ENCODE results near the gene FBXW8.

FBXW8 gene

GRCh38 chr12:117026921-117027250 is 116.1 kb downstream of the FBXW8 start:
- DNase-seq (ENCODE audit: low read depth), result no peak
- no peak for TF ChIP-seq CTCF (IDR thresholded peaks at IDR 0.05; ENCODE audit: control insufficient read depth, insufficient read depth, low read depth, low read length, missing control alignments)

GRCh38 chr12:117027251-117028086 is 116.7 kb downstream of the FBXW8 start:
- TF ChIP-seq CTCF (IDR thresholded peaks at IDR 0.05; ENCODE audit: control insufficient read depth, insufficient read depth, low read depth, low read length, missing control alignments), result no peak

More at GRCh38 chr12:117026921-117027250, 116.1 kb downstream of the FBXW8 start:
- no peak overlapping the region for H3K4me3 ChIP-seq (ENCODE audit: control insufficient read depth, low read depth, low read length)

GRCh38 chr12:117028254-117028653 is 117.5 kb downstream of the FBXW8 start:
- H3K4me3 ChIP-seq (ENCODE audit: control insufficient read depth, low read depth, low read length), result no peak overlapping the region
- no peak for TF ChIP-seq CTCF (IDR thresholded peaks at IDR 0.05; ENCODE audit: control insufficient read depth, insufficient read depth, low read depth, low read length, missing control alignments)
- no peak for DNase-seq (ENCODE audit: low read depth)

More at GRCh38 chr12:117027251-117028086, 116.7 kb downstream of the FBXW8 start:
- H3K4me3 ChIP-seq (ENCODE audit: control insufficient read depth, low read depth, low read length), result no peak overlapping the region
- no peak for DNase-seq (ENCODE audit: low read depth)

GRCh38 chr12:117030187-117030900 is 119.6 kb downstream of the FBXW8 start:
- no peak overlapping the region for H3K4me3 ChIP-seq (ENCODE audit: control insufficient read depth, low read depth, low read length)
- no peak for DNase-seq (ENCODE audit: low read depth)
- no peak for TF ChIP-seq CTCF (IDR thresholded peaks at IDR 0.05; ENCODE audit: control insufficient read depth, insufficient read depth, low read depth, low read length, missing control alignments)

- DNase-seq (ENCODE audit: low read depth), result no peak
- H3K4me3 ChIP-seq (ENCODE audit: control insufficient read depth, low read depth, low read length), result no peak overlapping the region
- no peak for TF ChIP-seq CTCF (IDR thresholded peaks at IDR 0.05; ENCODE audit: control insufficient read depth, insufficient read depth, low read depth, low read length, missing control alignments)
These were observed 121.3 kb downstream of the FBXW8 start for GRCh38 chr12:117031843-117032592.

- H3K4me3 ChIP-seq (ENCODE audit: control insufficient read depth, low read depth, low read length), result no peak overlapping the region
- no peak for DNase-seq (ENCODE audit: low read depth)
- TF ChIP-seq CTCF (IDR thresholded peaks at IDR 0.05; ENCODE audit: control insufficient read depth, insufficient read depth, low read depth, low read length, missing control alignments), result no peak
These were observed 122.0 kb downstream of the FBXW8 start for GRCh38 chr12:117032593-117033381.
